GM20431 (cell line): ENCODE data around the gene HLCS.

Experiments used
- in situ Hi-C: fragments of 300-500 bp; cut with MseI, MboI; formaldehyde crosslinking; loops from one replicate; pipeline ENCODE4 v1.15.0; 2020; ENCODE audit warnings: low sequenced_read_pairs; ENCODE audit not compliant: unreplicated experiment

HLCS gene

DNA sequence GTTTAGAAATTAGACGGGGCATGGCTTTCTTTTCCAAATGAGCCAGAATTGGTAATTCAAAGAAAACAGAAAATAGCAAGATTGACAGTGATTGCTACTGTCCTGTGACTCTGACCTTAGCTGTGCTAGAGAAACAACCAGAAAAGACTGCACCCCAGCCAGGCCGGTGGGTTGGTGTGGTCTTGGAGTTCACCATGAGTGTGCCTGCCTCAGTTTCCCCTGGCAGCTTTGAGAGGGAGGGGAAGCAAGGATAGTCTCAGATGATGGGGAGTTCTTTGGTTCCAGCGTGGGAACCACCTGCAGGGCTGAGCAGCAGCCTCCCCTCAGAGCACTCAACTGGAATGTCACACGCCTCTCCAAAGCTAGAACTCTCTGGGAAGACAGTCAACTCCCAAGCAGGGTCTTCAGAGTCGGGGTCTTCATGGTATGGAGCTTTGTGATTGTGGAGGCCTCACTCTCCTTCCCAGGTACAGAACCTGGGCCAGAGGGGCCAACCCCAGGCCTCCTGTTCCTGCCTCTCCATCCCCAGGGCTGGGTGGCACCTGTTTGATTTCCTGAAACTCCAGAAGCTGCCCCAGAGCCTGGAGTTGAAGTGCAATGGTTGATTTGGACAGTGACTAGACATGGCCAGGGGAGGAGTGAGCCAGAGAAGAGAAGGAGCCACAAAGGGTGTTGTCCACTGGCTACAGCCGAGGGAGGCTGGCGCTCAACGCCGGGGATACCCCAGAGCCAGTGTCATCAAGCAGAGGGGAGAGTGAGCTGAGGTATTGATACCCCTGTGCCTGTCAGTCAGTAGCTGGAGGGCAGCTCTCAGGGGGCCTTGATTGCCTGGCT is 231.9 kb downstream of the HLCS start:
- in situ Hi-C loops = no loop called here

DNA sequence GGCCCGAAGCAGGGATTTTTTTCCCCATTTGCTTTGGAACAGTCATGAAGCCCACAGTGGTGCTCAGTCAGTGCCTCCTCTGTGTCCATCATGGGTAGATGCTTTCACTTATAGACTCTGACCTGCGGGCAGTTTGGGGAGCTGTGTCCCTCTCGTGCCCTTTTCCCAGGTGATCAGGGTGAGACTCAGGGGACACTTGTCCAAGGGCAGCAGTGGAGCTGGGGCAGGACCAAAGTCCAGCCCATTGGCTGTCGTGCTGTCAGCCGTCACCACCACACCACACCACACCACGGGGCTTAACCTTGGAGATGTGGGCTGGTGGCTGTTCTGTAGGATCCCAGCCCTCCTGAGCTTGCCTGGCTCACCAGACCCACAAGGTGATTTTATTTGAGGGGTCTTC is 232.6 kb downstream of the HLCS start:
- in situ Hi-C loops = no loop called here

DNA sequence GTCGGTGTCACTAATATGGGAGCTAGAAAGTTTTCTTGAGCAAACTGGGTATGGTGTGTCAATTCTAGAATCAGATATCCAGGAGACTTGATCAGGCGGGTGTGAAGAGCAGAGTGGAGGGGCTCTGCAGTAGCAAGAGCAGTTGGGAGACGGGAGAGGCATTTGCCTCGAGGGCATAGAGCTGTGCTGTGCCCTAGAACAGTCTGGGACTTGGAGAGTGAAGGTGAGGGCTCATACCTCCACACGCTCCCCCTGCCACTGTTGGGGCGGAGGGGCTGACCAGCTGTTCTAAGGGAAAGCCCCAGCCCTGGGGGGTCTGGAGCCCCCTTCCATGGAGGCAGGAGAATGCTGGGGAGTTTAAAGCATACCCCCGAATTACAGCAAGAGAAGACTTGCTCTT is 233.7 kb downstream of the HLCS start:
- in situ Hi-C loops = no loop called here

DNA sequence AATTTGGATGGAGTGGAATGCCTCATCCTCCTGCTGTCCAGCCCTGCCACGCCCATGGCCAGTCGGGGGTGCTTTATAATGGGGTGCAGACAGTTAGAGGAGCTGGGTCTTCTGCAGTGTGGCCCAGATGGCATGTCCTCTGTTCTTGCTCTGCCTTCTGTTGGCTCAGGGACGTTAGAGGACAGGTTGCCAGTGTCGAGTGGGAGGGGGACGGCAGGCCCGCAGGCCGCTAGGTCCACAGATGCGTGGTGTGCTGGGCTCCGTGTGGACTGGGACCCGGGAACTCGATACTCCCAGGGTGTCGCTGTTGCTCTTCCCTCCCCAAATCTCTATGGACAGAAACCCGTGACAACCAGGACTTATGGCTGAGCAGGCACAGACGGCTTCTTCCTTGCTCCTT is 234.3 kb downstream of the HLCS start:
- in situ Hi-C loops = no loop called here

DNA sequence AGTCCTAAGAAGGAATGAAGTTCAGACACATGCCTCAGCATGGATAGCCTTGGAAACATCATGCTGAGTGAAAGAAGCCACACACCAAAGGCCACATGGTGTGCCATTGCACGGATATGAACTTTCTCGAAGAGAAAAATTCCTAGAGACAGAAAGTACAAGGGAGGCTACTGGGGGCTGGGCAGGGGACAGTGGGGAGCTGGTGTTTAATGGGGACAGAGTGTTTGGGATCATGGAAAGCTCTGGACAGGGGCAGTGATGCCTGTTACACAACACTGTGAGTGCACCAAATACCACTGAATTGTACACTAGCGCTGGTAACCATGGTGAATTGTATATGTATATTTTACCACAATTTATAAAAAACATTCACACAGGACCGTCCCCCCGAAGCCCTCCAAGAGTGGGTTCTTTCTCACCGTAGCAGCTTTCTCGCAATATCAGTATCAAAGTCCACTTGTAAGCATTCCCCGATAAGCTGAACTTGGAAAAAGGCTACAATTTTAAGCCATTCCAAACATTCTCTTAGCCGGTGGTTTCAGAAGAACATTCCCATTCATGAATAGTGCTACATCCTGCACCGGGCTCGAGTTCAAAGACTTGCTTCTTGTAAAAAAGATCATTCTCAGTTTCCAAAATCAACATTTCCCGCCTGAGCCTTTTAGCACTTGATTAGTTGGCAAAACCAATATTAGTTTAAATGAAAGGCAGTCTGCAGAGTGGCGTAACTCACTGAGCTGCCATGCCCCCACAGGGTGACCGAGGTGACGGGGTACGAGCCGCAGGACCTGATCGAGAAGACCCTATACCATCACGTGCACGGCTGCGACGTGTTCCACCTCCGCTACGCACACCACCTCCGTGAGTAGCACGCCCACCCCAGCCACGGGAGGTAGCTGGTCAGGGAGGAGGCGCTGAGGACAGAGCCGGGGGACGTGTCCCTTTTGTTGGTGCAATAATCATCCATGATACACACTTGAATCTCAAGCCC is 235.9 kb downstream of the HLCS start:
- in situ Hi-C loops = no loop called here

DNA sequence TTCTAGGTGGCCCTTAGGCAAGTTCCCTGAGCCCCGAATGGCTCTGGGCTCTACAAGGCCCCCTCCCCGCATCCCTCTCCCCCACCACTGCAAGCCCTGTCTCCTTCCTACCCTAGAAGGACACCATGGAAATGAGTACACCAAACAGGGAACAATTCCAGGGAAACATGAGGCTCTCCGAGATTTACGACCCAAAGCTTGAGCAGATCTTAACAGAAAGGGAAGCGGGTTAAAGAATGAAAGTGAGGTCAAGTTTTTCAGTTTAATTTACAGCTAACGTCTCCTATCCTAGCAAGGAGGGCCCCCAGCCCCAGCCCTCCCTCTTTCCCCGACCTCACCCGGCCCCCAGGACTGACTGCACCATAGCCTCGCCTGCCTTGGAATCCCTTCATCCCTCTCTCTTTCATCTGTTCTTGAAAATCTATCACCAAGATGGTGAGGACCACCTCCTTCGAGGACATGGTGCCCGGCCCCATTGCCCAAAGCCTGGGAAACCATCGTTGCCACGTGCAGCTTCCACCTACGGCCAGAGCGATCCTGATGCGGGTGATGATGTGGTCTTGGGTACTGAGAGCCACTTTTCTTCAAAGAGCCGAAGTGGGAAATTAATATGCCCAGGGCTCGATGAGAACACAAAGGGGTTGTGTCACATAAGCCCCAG is 237.0 kb downstream of the HLCS start:
- in situ Hi-C loops = no loop called here

DNA sequence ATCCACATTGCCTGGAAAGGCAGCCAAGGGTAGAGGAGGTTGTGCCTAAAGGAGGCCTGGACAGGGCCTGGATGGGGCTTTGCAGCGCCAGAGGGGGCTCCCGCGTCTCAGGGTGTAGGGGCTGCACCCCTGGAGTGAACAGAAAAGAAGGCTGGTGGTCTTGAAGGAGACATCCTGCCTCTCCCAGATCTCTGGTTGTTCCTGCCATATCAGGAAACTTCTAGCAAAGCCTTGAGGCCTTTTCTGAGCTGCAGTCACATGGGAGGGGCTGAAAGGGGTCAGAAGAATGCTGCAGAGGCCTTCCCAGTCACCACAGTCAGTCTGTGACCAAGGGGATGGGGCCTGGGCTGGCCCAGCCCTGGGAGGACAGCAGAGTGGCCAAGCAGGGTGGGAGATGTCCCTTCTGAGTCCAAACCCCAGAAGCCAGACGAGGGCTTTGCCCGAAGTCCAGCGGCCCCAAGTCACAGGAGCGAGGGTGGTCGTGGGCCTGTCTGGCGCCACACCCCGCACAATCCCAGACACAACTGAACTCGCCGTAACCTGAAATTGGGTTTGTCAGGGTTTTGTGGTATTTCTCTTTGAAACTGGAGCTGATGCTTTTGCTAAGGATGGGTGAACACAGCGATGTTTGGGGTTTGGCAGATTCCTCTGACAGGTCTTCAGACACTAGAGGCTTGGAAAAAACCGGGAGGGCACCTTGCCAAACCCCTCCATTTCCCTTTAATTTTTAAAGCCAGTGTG is 237.9 kb downstream of the HLCS start:
- in situ Hi-C loops = no loop called here

DNA sequence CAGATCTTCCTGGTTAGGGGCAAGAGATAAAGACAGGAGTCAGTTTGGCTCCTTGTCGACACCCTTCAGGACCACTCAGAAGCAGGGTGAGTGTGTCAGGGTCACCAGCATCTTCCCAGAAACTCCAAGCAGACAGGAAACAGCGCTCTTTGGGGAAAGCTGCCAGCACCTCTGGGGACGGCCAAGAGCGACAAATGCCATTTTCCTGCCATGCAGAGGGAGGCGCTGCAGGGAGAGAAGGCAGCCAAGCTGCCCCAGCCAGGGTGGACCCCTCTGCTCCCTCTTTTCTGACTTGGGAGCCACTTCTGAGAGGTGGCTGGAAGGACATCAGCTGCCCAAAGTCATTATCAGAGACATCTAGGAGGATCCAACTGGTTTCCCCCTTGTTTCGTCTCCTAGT is 238.6 kb downstream of the HLCS start:
- in situ Hi-C loops = no loop called here

DNA sequence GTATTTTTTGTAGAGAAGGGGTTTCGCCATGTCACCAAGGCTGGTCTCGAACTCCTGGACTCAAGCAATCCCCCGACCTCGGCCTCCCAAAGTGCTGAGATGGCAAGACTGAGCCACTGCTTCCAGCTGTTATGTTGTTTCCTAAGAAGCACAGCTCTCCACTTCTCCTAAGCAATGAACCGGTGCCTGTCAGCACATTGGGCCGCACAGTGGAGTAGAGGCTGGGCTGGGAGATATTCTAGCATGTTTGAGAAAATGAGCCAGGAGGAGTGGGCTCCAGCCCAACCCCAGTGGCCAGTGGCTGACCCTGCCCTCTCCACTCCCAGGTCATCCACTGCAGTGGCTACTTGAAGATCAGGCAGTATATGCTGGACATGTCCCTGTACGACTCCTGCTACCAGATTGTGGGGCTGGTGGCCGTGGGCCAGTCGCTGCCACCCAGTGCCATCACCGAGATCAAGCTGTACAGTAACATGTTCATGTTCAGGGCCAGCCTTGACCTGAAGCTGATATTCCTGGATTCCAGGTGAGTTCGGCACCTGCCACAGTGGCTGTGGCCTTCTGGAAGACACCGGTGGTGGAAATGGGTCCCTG is 240.6 kb downstream of the HLCS start:
- in situ Hi-C loops = no loop called here

DNA sequence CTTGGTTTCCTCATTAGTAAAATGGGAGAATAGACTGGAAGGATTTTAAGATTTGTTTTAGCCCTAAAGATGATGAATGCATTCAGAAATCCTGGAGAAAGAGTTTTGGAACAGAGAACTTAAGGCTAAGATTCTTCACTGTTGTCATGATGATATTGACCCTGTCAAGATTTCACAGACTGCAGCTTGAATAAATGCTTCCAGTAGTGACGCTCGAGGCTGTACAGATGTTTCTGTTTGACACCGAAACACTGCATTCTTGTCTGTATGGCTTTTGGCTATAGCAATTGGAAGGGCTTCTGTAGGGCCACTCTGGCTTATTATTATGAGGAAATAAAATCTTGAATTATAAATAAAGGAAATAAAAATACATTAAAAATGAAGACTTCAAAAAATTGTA is 241.8 kb downstream of the HLCS start:
- in situ Hi-C loops = no loop called here

DNA sequence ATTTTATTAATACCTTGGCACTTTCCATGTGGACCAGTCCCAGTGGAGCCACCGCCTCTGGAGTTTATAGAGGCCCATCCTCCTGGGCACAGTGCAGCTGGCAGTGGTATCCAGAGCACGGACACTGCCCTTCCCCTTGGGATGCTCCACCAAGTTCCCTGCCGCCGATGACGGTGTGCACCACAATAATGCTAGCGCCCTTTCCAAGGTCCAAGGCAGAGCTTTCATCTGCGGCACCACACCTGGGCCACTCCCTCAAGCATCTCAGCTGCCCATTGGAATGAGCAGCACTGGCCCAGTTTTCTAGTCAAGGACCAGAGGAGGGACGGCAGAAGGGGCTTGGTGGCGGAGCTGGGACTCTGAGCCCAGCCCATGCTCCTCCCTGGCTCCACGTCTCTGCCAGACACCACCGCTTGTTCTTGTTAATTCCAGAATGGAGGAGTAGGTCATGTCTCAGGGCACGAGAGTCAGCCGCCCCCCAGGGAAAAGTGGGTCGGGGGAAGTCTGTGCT is 243.0 kb downstream of the HLCS start:
- in situ Hi-C loops = no loop called here

DNA sequence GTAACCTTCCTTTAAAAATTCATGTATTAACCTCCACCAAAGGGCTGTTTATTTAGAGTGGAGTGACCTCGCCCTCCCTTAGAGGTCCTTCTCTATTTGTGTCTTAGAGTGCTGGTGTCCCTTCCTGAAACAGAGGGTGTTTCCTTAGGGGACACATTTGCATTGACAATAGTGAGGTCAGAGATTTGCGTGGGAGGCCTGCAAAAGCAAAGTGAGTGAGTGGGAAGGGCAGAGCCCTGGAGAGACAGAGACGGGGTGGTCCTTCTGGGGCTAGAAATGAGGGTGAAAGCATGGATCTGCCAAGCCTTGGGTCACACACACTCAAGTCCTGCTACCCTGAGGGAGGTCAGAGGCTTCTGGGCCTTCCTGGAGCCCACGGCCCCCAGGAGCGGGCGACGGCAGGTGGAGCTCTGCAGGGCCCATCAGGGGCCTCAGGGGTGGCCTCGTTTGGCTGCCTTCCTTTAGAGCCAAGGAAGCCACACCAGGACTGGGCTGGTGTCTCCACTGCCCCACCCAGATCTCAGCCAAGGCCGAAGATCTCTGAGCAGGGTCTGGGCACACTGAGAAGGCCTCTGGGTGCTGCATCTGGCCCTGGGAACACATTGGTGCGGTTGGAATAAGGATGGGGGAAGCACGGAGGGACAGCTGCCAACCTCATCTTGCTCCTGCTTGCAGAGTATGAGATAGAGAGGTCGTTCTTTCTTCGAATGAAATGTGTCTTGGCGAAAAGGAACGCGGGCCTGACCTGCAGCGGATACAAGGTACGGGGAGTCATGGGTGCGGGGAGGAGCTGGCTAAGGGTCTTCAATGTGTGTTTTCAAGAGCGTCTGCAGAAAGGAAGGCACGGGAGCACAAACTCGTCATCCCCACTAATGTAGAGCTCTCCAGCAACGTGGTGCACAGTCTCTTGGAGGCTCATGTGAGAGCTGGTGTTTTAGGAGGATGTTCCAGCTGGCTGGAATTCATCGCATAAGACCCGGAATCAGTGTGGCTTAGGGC is 243.8 kb downstream of the HLCS start:
- in situ Hi-C loops = no loop called here

DNA sequence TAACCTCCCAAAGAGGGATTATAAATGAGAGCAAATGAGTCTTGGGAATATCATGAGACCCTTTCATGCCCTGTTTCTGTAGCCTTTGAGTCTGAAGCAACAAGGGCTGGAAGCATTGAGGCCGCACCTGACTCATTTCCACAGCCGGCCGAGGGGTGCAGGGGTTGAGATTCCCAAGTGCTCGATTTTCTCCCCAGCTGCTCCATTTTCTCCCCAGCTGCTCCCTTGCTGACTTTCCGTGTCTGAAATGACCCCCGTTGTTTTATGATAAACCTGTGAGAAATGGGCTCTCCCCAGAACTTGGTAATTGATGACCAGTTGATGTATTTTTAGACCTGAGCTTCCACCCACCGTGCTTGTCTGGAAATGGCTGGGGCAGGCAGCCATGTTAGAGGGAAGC is 244.7 kb downstream of the HLCS start:
- in situ Hi-C loops = no loop called here

DNA sequence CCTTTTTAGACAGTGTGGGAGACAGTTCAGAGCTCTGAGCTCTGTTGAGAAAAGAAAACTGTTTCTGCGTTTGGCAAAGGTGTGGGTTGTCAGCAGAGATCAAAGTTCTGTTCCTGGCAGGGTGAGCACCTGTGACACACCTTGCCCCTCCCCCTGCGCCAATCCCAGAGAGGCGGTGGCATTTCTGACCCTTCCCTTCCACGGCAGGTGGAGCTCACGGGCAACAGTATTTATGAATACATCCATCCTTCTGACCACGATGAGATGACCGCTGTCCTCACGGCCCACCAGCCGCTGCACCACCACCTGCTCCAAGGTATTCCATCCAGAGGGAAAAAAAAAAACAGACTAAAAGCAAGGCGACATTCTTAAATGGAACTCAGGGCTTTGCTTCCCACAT is 246.9 kb downstream of the HLCS start:
- in situ Hi-C loops = no loop called here

DNA sequence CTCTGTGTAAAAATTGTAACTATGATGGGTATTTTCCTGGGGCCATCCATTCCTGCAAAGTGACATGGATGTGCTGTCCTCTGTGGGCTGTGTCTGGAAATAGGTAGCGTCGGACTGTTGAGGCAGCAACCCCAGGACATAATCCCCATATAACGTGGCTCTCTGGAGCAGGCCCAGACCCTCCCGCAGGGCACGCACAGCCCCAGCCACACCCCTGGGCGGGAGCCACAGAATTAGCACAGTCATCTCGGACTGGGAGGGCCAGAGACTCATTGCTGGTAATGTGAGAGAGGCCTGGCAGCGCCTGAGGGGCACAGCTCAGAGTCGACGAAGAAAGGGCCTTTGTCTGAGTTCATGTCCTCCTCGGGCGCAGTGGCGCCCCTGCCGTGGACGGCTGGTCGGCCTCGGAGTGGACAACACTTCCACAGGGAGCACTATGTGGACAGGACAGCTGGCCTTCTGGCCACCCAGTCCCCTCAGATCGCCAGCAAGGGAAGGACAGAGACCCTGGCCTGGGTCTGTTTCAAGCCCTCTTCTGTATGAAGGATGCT is 247.4 kb downstream of the HLCS start:
- in situ Hi-C loops = no loop called here

DNA sequence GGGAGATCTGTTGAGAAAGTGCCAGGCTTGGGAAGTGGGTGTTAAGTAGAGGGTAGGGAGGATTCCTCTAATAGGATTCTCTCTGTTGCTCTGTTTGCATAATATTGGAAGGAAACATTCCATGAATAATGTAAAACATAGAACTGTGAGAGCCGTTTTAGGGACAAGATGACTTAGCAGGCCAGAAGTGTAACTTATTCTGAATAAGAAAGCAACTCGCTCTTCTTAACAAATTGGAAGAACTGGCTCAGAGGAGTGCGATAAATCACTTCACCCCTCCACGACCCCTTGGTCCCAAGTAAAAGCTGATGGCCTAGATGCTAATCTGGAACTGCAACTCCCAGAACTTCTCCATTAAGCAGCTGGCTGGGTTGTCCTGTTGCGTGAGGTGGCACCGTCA is 248.5 kb downstream of the HLCS start:
- in situ Hi-C loops = no loop called here

DNA sequence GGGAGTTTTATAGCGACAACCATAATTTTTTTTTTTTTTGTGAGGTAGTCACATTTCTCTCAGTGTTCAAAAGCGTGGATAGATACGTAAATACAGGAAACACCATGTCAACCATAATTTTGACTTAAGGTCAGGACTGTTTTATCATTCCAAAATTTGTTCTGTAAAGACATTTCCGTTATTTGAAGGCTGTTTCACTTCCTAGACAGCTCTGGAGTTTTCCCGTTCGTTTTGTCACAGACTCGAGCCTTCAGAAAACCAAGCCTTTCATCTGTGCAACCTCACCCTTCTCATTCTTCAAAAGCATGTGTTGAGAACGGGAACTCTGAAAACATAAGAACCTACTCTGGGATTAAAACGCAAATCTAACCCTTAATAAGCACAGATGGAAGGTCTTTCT is 249.6 kb downstream of the HLCS start:
- in situ Hi-C loops = no loop called here

DNA sequence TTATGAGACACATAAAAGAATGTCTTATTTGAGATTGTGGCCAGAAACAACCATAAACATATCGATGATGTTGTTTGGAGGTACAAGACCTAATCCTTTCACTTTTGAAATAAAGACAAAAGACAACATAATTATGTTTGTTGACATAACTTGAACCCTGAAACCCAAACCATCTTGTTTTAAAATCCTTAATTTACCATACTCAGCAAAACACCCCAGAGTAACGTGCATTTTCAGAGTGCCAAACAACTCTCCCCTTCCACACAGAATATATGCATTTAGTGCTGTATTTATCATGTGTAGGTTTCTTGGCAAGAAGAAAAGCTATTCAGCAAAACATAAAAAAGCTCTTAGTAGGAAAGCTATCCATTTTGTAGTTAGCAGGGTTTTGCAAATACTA is 250.1 kb downstream of the HLCS start:
- in situ Hi-C loops = no loop called here
